HepG2 (cell line): ENCODE data around the gene TUBA4B. TPM values are rescaled to one million over a fixed set of nuclear protein-coding genes. Genes with fewer than 3 reads are reported as not detected.

ENCODE experiments used
- FOSL1 ChIP-seq: sonication (generic); formaldehyde crosslinking; IDR thresholded peaks from 2 replicates; pipeline ENCODE4 v1.9.0; 2021; ENCODE audit warnings: missing genetic modification reagents, borderline replicate concordance
- FOXO1 ChIP-seq: sonication (generic); formaldehyde crosslinking; IDR thresholded peaks from 2 replicates; pipeline ENCODE4 v1.4.0; 2020; ENCODE audit warnings: missing genetic modification reagents
- GATA4 ChIP-seq: sonication (generic); IDR thresholded peaks from 2 replicates; pipeline ENCODE4 v1.6.1; 2016; ENCODE audit warnings: antibody characterized with exemption, low read depth, borderline replicate concordance
- ISX ChIP-seq: sonication (generic); formaldehyde crosslinking; conservative IDR thresholded peaks from 2 replicates; pipeline ENCODE4 v1.5.0; 2020; ENCODE audit warnings: missing genetic modification reagents
- KLF6 ChIP-seq: IDR thresholded peaks from 2 replicates; pipeline ENCODE4 v1.8.0; 2016; ENCODE audit warnings: missing biosample characterization, missing genetic modification reagents
- KMT2B ChIP-seq: IDR thresholded peaks from 2 replicates; pipeline ENCODE4 v1.6.1; 2016; ENCODE audit warnings: missing genetic modification reagents, missing compliant biosample characterization
- MAFK ChIP-seq, 2 experiments: IDR thresholded peaks in 1 of 2; conservative IDR thresholded peaks in 1 of 2; 2 replicates each; pipeline ENCODE4 v1.6.1; 2011; ENCODE audit warnings: improper control_type of control experiment in 2 of 2, low read length in 2 of 2
- MED8 ChIP-seq: sonication (generic); formaldehyde crosslinking; IDR thresholded peaks from 2 replicates; pipeline ENCODE4 v1.8.1; 2023; ENCODE audit warnings: mild to moderate bottlenecking, missing genetic modification reagents; ENCODE audit not compliant: insufficient replicate concordance
- NR3C1 ChIP-seq: sonication (generic); formaldehyde crosslinking; IDR thresholded peaks from 2 replicates; pipeline ENCODE4 v1.4.0; 2020; ENCODE audit warnings: missing genetic modification reagents
- POLR2AphosphoS5 ChIP-seq: IDR thresholded peaks from 2 replicates; pipeline ENCODE4 v1.6.1; 2012; ENCODE audit warnings: low read depth, low read length
- RFX1 ChIP-seq: fragments of 450-650 bp; IDR thresholded peaks from 2 replicates; pipeline ENCODE4 v1.6.1; 2017
- RNF2 ChIP-seq: fragments of 450-650 bp; conservative IDR thresholded peaks from 2 replicates; pipeline ENCODE4 v1.6.1; 2016; ENCODE audit warnings: low read depth
- SRY ChIP-seq: sonication (generic); formaldehyde crosslinking; IDR thresholded peaks from 2 replicates; pipeline ENCODE4 v1.8.0; 2022; ENCODE audit warnings: mild to moderate bottlenecking, missing genetic modification reagents
- TOE1 ChIP-seq: sonication (generic); formaldehyde crosslinking; IDR thresholded peaks from 2 replicates; pipeline ENCODE4 v1.4.0; 2020; ENCODE audit warnings: mild to moderate bottlenecking, missing genetic modification reagents
- U2AF2 ChIP-seq: fragments of 200-400 bp; formaldehyde crosslinking; IDR thresholded peaks from 2 replicates; pipeline ENCODE4 v1.6.1; 2017; ENCODE audit warnings: low read depth, mild to moderate bottlenecking, low read length
- ZBTB1 ChIP-seq: sonication (generic); formaldehyde crosslinking; IDR thresholded peaks from 2 replicates; pipeline ENCODE4 v1.4.0; 2020; ENCODE audit warnings: missing genetic modification reagents, borderline replicate concordance
- ZBTB7B ChIP-seq: sonication (generic); formaldehyde crosslinking; IDR thresholded peaks from 2 replicates; pipeline ENCODE4 v1.4.0; 2020; ENCODE audit warnings: missing genetic modification reagents
- ZEB1 ChIP-seq: IDR thresholded peaks from 2 replicates; pipeline ENCODE4 v1.6.1; 2012; ENCODE audit warnings: mild to moderate bottlenecking, low read depth, inconsistent platforms; ENCODE audit not compliant: insufficient replicate concordance
- ZKSCAN1 ChIP-seq: fragments of 150-350 bp; IDR thresholded peaks from 2 replicates; pipeline ENCODE4 v1.6.1; 2014; ENCODE audit warnings: low read length
- ZMAT3 ChIP-seq: sonication (generic); formaldehyde crosslinking; conservative IDR thresholded peaks from 2 replicates; pipeline ENCODE4 v1.7.0; 2021; ENCODE audit warnings: missing genetic modification reagents
- ZNF224 ChIP-seq: sonication (generic); formaldehyde crosslinking; IDR thresholded peaks from 2 replicates; pipeline ENCODE4 v1.5.0; 2020; ENCODE audit warnings: mild to moderate bottlenecking, missing genetic modification reagents
- ZNF431 ChIP-seq: sonication (generic); formaldehyde crosslinking; IDR thresholded peaks from 2 replicates; pipeline ENCODE4 v1.9.0; 2022; ENCODE audit warnings: missing genetic modification reagents, low read depth, mild to moderate bottlenecking, borderline replicate concordance
- ZNF530 ChIP-seq: sonication (generic); formaldehyde crosslinking; IDR thresholded peaks from 2 replicates; pipeline ENCODE4 v1.5.0; 2020; ENCODE audit warnings: low read depth, mild to moderate bottlenecking, missing genetic modification reagents
- ZNF546 ChIP-seq: sonication (generic); formaldehyde crosslinking; conservative IDR thresholded peaks from 2 replicates; pipeline ENCODE4 v1.8.1; 2023; ENCODE audit warnings: mild to moderate bottlenecking, missing genetic modification reagents
- polyA plus RNA-seq, 8 experiments: library from polyadenylated mRNA; depleted of rRNA in 3 of 8; stranded (reverse) in 7 of 8; unstranded in 1 of 8; fragments of >200 nt; fragmentation: Illumina TruSeq in 4 of 8; extraction: Trizol in 4 of 8; gene quantifications; 2 replicates each; pipeline versions ENCODE4 v1.2.1 to v1.2.3, GENCODE V29; 2011 to 2016; ENCODE audit warnings: low read depth in 4 of 8, missing spikeins in 1 of 8, mixed read lengths in 1 of 8; ENCODE audit not compliant: insufficient read depth in 1 of 8
- total RNA-seq, 5 experiments: library from RNA; depleted of rRNA; stranded (reverse); fragments of >200 nt; fragmentation: Illumina TruSeq; extraction: Trizol; gene quantifications; 2 replicates each; pipeline ENCODE4 v1.2.3, GENCODE V29; 2016; ENCODE audit warnings: low read depth in 1 of 5
- TF ChIP-seq, protein P1 (sequence below): sonication (generic); formaldehyde crosslinking; IDR thresholded peaks from 2 replicates; pipeline ENCODE4 v1.4.0; 2020; ENCODE audit warnings: missing genetic modification reagents
- TF ChIP-seq, protein P2 (sequence below): sonication (generic); formaldehyde crosslinking; IDR thresholded peaks from 2 replicates; pipeline ENCODE4 v1.4.0; 2020; ENCODE audit warnings: mild to moderate bottlenecking, missing genetic modification reagents

Gene TUBA4B
- total and polyA plus RNA-seq, 2 of the 13 experiments (the other 11 are each of a cell fraction or from before 2014, with no cell fraction given): 0.18 to 0.22 TPM

DNA sequence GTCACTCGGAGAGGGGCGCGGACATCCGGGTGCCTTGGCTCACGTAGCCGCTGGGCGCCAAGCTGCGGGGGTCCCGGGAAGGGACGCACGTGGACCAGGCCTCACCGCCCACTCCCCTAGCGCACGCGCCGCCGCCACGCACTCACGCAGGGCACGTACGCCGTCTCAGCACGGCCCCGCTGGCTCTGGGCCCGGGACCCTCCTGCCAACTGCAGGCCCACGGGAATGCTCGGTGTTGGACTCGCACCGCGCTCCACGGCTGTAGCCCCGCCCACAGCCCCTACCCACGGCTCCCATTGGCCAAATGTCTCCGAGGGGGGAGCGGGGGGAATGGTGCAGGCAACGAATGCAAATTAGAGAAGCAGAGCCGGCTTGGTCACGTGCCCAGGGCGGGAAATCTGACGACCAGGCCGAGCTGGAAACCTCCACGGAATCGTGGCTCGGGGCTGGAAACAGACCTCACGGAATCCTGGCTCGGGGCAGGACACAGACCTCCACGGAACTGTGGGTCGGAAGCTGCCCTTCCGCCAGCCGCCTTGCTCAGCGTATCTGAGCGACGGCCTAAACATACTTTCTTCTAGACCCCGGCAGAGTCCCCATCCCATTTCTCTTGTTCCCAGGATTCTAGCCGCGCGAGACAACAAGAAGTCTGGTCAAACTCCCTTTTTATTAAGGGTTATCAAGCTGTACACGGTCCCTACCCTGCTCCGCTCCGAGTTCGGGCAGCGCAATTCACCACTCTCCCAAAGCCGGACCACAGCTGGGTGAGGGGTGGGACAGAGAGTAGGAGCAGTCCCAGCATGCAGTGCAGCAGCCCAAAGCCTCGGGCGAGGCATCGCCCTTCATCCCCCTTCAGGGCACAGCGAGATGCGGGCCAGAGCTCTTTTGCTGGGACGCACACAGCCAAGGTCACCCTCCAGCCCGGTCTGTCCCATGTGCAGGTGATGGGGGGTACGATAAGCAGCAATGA lies 34.0 kb upstream of the TUBA4B start, which contains the start of gene ABCB6 (continued):
- TF ChIP-seq TOE1 (CRISPR knock-in tag): peak; percentile 78; the same call in 1 of the 2 replicates
- peak; percentile 74; the same call in 1 of the 2 replicates for TF ChIP-seq ZNF546 (CRISPR knock-in tag)
- TF ChIP-seq SRY: peak; percentile 94
- peak; percentile 84; the same call in 1 of the 2 replicates for TF ChIP-seq ISX (CRISPR knock-in tag)
- TF ChIP-seq, protein P1, sequence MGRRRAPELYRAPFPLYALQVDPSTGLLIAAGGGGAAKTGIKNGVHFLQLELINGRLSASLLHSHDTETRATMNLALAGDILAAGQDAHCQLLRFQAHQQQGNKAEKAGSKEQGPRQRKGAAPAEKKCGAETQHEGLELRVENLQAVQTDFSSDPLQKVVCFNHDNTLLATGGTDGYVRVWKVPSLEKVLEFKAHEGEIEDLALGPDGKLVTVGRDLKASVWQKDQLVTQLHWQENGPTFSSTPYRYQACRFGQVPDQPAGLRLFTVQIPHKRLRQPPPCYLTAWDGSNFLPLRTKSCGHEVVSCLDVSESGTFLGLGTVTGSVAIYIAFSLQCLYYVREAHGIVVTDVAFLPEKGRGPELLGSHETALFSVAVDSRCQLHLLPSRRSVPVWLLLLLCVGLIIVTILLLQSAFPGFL (CRISPR knock-in tag): 0 out of 2 replicates have a peak, but pooled peaks have one; percentile 92
- TF ChIP-seq ZBTB7B (CRISPR knock-in tag): peak; percentile 80; the same call in 1 of the 2 replicates
- TF ChIP-seq GATA4: peak; percentile 73; the same call in 1 of the 2 replicates
- TF ChIP-seq, protein P2, sequence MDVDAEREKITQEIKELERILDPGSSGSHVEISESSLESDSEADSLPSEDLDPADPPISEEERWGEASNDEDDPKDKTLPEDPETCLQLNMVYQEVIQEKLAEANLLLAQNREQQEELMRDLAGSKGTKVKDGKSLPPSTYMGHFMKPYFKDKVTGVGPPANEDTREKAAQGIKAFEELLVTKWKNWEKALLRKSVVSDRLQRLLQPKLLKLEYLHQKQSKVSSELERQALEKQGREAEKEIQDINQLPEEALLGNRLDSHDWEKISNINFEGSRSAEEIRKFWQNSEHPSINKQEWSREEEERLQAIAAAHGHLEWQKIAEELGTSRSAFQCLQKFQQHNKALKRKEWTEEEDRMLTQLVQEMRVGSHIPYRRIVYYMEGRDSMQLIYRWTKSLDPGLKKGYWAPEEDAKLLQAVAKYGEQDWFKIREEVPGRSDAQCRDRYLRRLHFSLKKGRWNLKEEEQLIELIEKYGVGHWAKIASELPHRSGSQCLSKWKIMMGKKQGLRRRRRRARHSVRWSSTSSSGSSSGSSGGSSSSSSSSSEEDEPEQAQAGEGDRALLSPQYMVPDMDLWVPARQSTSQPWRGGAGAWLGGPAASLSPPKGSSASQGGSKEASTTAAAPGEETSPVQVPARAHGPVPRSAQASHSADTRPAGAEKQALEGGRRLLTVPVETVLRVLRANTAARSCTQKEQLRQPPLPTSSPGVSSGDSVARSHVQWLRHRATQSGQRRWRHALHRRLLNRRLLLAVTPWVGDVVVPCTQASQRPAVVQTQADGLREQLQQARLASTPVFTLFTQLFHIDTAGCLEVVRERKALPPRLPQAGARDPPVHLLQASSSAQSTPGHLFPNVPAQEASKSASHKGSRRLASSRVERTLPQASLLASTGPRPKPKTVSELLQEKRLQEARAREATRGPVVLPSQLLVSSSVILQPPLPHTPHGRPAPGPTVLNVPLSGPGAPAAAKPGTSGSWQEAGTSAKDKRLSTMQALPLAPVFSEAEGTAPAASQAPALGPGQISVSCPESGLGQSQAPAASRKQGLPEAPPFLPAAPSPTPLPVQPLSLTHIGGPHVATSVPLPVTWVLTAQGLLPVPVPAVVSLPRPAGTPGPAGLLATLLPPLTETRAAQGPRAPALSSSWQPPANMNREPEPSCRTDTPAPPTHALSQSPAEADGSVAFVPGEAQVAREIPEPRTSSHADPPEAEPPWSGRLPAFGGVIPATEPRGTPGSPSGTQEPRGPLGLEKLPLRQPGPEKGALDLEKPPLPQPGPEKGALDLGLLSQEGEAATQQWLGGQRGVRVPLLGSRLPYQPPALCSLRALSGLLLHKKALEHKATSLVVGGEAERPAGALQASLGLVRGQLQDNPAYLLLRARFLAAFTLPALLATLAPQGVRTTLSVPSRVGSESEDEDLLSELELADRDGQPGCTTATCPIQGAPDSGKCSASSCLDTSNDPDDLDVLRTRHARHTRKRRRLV (CRISPR knock-in tag): peak; percentile 97
- no peak for TF ChIP-seq FOSL1
- peak; percentile 87 for TF ChIP-seq ZNF224 (CRISPR knock-in tag)
- TF ChIP-seq MED8 (CRISPR knock-in tag): peak; percentile 93
- TF ChIP-seq MAFK (conservative IDR thresholded peaks at IDR 0.05 in 1 of 2, IDR thresholded peaks at IDR 0.05 in 1 of 2; ENCODE audit: low read length in 2 of 2): no peak
- peak; percentile 76 for TF ChIP-seq ZBTB1 (CRISPR knock-in tag)
- TF ChIP-seq ZKSCAN1: no peak
- TF ChIP-seq RNF2: peak; percentile 88; the same call in 1 of the 2 replicates
- TF ChIP-seq ZMAT3 (CRISPR knock-in tag): peak; percentile 99
- TF ChIP-seq KLF6 (CRISPR knock-in tag): peak; percentile 86
- no peak for TF ChIP-seq ZEB1
- peak; percentile 80; the same call in 1 of the 2 replicates for TF ChIP-seq U2AF2
- TF ChIP-seq POLR2AphosphoS5: peak; percentile 98
- TF ChIP-seq ZNF530 (CRISPR knock-in tag): no peak
- peak; percentile 85 for TF ChIP-seq FOXO1 (CRISPR knock-in tag)
- no peak for TF ChIP-seq NR3C1 (CRISPR knock-in tag)
- peak; percentile 74; the same call in 1 of the 2 replicates for TF ChIP-seq ZNF431 (CRISPR knock-in tag)
- no peak for TF ChIP-seq RFX1
- peak; percentile 87 for TF ChIP-seq KMT2B (CRISPR knock-in tag)
